Measurements from ENCODE around the gene TANGO2.

The TANGO2 gene

GRCh38 chr22:20012741-20013331, 8.1 kb upstream of the TANGO2 start:
- no peak for DNase-seq (ENCODE audit: extremely low spot score)
- ChIA-PET POLR2A (interaction anchor here (1.1 to 3.8 kb wide), 4 partner anchors 25 to 41 kb away, joined by 3 to 18 read pairs (median 6); no protein-coding TSS in a partner anchor), CTCF (interaction anchor here (0.9 to 3.8 kb wide), 16 partner anchors 9 to 289 kb away, joined by 3 to 35 read pairs (median 5); no protein-coding TSS in a partner anchor)
- no peak for TF ChIP-seq HDGF (IDR thresholded peaks at IDR 0.05; ENCODE audit: borderline replicate concordance)
- no peak for TF ChIP-seq FOXK2 (IDR thresholded peaks at IDR 0.05)
- TF ChIP-seq TARDBP (IDR thresholded peaks at IDR 0.05): no peak
- TF ChIP-seq CTBP1 (IDR thresholded peaks at IDR 0.05; ENCODE audit: borderline replicate concordance): no peak
- TF ChIP-seq ARNT (IDR thresholded peaks at IDR 0.05): no peak
- TF ChIP-seq ZNF384 (IDR thresholded peaks at IDR 0.05): no peak
- TF ChIP-seq SUZ12 (IDR thresholded peaks at IDR 0.05): no peak
- TF ChIP-seq ELF4 (IDR thresholded peaks at IDR 0.05): no peak
- TF ChIP-seq FOXA1 (IDR thresholded peaks at IDR 0.05): no peak
- TF ChIP-seq NFRKB (IDR thresholded peaks at IDR 0.05): no peak
- no peak for TF ChIP-seq L3MBTL2 (conservative IDR thresholded peaks at IDR 0.05)
- no peak for TF ChIP-seq SP1 (IDR thresholded peaks at IDR 0.05)

- TF ChIP-seq HDGF (IDR thresholded peaks at IDR 0.05; ENCODE audit: borderline replicate concordance) (no peak), NFRKB (IDR thresholded peaks at IDR 0.05) (no peak), L3MBTL2 (conservative IDR thresholded peaks at IDR 0.05) (no peak)
- peak; percentile 78 for DNase-seq (ENCODE audit: extremely low spot score)
- ChIA-PET CTCF (interaction anchor here (0.6 to 3.8 kb wide), 18 partner anchors 8 to 289 kb away, joined by 3 to 35 read pairs (median 5); no protein-coding TSS in a partner anchor), POLR2A (interaction anchor here (1.1 to 3.8 kb wide), 4 partner anchors 25 to 42 kb away, joined by 3 to 18 read pairs (median 6); no protein-coding TSS in a partner anchor)
Observed at GRCh38 chr22:20013382-20013871, 7.5 kb upstream of the TANGO2 start.

- ChIA-PET POLR2A (interaction anchor here (0.8 to 3.8 kb wide), 8 partner anchors 13 to 72 kb away, joined by 3 to 18 read pairs (median 5); partner anchors contain the start of genes COMT, DGCR8 and TXNRD2), CTCF (interaction anchor here (0.7 to 3.8 kb wide), 5 partner anchors 41 to 98 kb away, joined by 4 to 35 read pairs (median 10); no protein-coding TSS in a partner anchor)
- no peak for DNase-seq (ENCODE audit: extremely low spot score)
- no peak for TF ChIP-seq PKNOX1 (IDR thresholded peaks at IDR 0.05)
- no peak for TF ChIP-seq LEF1 (IDR thresholded peaks at IDR 0.05; ENCODE audit: borderline replicate concordance)
- TF ChIP-seq FOXK2 (IDR thresholded peaks at IDR 0.05): no peak
- no peak for TF ChIP-seq FOXM1 (IDR thresholded peaks at IDR 0.05; ENCODE audit: borderline replicate concordance)
- no peak for TF ChIP-seq ELF4 (IDR thresholded peaks at IDR 0.05)
- TF ChIP-seq SUZ12 (IDR thresholded peaks at IDR 0.05): no peak
- no peak for TF ChIP-seq L3MBTL2 (conservative IDR thresholded peaks at IDR 0.05)
- no peak for TF ChIP-seq ARNT (IDR thresholded peaks at IDR 0.05)
- no peak for TF ChIP-seq ZNF384 (IDR thresholded peaks at IDR 0.05)
- no peak for TF ChIP-seq TARDBP (IDR thresholded peaks at IDR 0.05)
- TF ChIP-seq BHLHE40 (IDR thresholded peaks at IDR 0.05; ENCODE audit: borderline replicate concordance): no peak
- no peak for TF ChIP-seq HDGF (IDR thresholded peaks at IDR 0.05; ENCODE audit: borderline replicate concordance)
- TF ChIP-seq CTBP1 (IDR thresholded peaks at IDR 0.05; ENCODE audit: borderline replicate concordance): no peak
- no peak for TF ChIP-seq FOXA1 (IDR thresholded peaks at IDR 0.05)
- no peak for TF ChIP-seq NFRKB (IDR thresholded peaks at IDR 0.05)
- no peak for TF ChIP-seq SP1 (IDR thresholded peaks at IDR 0.05)
Observed at GRCh38 chr22:20014526-20015186, 6.3 kb upstream of the TANGO2 start.

GRCh38 chr22:20015187-20015625, 5.7 kb upstream of the TANGO2 start:
- DNase-seq (ENCODE audit: extremely low spot score): no peak
- CTCF ChIA-PET: interaction anchor here (1.2 to 3.8 kb wide), 4 partner anchors 41 to 49 kb away, joined by 4 to 35 read pairs (median 14); no protein-coding TSS in a partner anchor
- TF ChIP-seq PKNOX1 (IDR thresholded peaks at IDR 0.05) (no peak), ARNT (IDR thresholded peaks at IDR 0.05) (no peak), CTBP1 (IDR thresholded peaks at IDR 0.05; ENCODE audit: borderline replicate concordance) (no peak), FOXM1 (IDR thresholded peaks at IDR 0.05; ENCODE audit: borderline replicate concordance) (no peak), SUZ12 (IDR thresholded peaks at IDR 0.05) (no peak), NFRKB (IDR thresholded peaks at IDR 0.05) (no peak), BHLHE40 (IDR thresholded peaks at IDR 0.05; ENCODE audit: borderline replicate concordance) (no peak), SP1 (IDR thresholded peaks at IDR 0.05) (no peak), ZNF384 (IDR thresholded peaks at IDR 0.05) (no peak), FOXK2 (IDR thresholded peaks at IDR 0.05) (no peak), TARDBP (IDR thresholded peaks at IDR 0.05) (no peak), L3MBTL2 (conservative IDR thresholded peaks at IDR 0.05) (no peak), ELF4 (IDR thresholded peaks at IDR 0.05) (no peak), HDGF (IDR thresholded peaks at IDR 0.05; ENCODE audit: borderline replicate concordance) (no peak), FOXA1 (IDR thresholded peaks at IDR 0.05) (no peak), LEF1 (IDR thresholded peaks at IDR 0.05; ENCODE audit: borderline replicate concordance) (no peak)
- POLR2A ChIA-PET: interaction anchor here (1.0 to 3.8 kb wide), 8 partner anchors 14 to 73 kb away, joined by 4 to 18 read pairs (median 5); partner anchors contain the start of genes COMT, DGCR8 and TXNRD2

GRCh38 chr22:20015971-20016733, 4.8 kb upstream of the TANGO2 start:
- ChIA-PET POLR2A (interaction anchor here (0.9 to 3.8 kb wide), 9 partner anchors 15 to 101 kb away, joined by 4 to 18 read pairs (median 5); partner anchors contain the start of genes COMT, DGCR8, TRMT2A and TXNRD2), CTCF (interaction anchor here (0.6 to 3.8 kb wide), 3 partner anchors 45 to 1075 kb away, joined by 3 to 35 read pairs (median 4); no protein-coding TSS in a partner anchor)
- DNase-seq (ENCODE audit: extremely low spot score): peak; percentile 61
- TF ChIP-seq FOXM1 (IDR thresholded peaks at IDR 0.05; ENCODE audit: borderline replicate concordance): no peak
- TF ChIP-seq ARNT (IDR thresholded peaks at IDR 0.05): 0 out of 2 replicates have a peak, but pooled peaks have one; percentile 18
